Measurements from ENCODE around the gene ADAMTS1.

ADAMTS1 gene

GRCh38 chr21:26850116-26850643 is 5.0 kb upstream of the ADAMTS1 start:
- Mint-ChIP-seq H3K9me3 (no peaks in the 10 kb centered on the region), H3K4me1 (ENCODE audit: low read depth) (peaks cover 17% of the 10 kb centered on the region), H3K27me3 (peaks cover 54% of the 10 kb centered on the region), H3K36me3 (ENCODE audit: low read depth) (no peaks in the 10 kb centered on the region), H3K4me3 (no peak overlapping the region), H3K27ac (no peak overlapping the region)

- H3K27me3 Mint-ChIP-seq: peaks cover 54% of the 10 kb centered on the region
Measured at GRCh38 chr21:26849428-26850115, 4.4 kb upstream of the ADAMTS1 start.

GRCh38 chr21:26847921-26848320 is 2.7 kb upstream of the ADAMTS1 start:
- peaks cover 60% of the 10 kb centered on the region for H3K27me3 Mint-ChIP-seq

More at GRCh38 chr21:26849428-26850115, 4.4 kb upstream of the ADAMTS1 start:
- peaks cover 17% of the 10 kb centered on the region for H3K4me1 Mint-ChIP-seq (ENCODE audit: low read depth)
- no peak overlapping the region for H3K27ac Mint-ChIP-seq
- no peak overlapping the region for H3K4me3 Mint-ChIP-seq
- no peaks in the 10 kb centered on the region for H3K36me3 Mint-ChIP-seq (ENCODE audit: low read depth)
- no peaks in the 10 kb centered on the region for H3K9me3 Mint-ChIP-seq

GRCh38 chr21:26847002-26847401 is 1.8 kb upstream of the ADAMTS1 start:
- peak overlapping the region; percentile 75 for H3K4me3 Mint-ChIP-seq
- no peak overlapping the region for H3K27ac Mint-ChIP-seq
- H3K36me3 Mint-ChIP-seq (ENCODE audit: low read depth): no peaks in the 10 kb centered on the region
- no peaks in the 10 kb centered on the region for H3K9me3 Mint-ChIP-seq
- peaks cover 69% of the 10 kb centered on the region for H3K27me3 Mint-ChIP-seq
- H3K4me1 Mint-ChIP-seq (ENCODE audit: low read depth): peaks cover 30% of the 10 kb centered on the region

More at GRCh38 chr21:26847921-26848320, 2.7 kb upstream of the ADAMTS1 start:
- Mint-ChIP-seq H3K36me3 (ENCODE audit: low read depth) (no peaks in the 10 kb centered on the region), H3K27ac (no peak overlapping the region), H3K4me1 (ENCODE audit: low read depth) (peaks cover 30% of the 10 kb centered on the region), H3K9me3 (no peaks in the 10 kb centered on the region), H3K4me3 (no peak overlapping the region)

- Mint-ChIP-seq H3K4me1 (ENCODE audit: low read depth) (peaks cover 30% of the 10 kb centered on the region), H3K27ac (no peak overlapping the region)
Measured at GRCh38 chr21:26846036-26846931, 1.1 kb upstream of the ADAMTS1 start.

GRCh38 chr21:26845759-26846035 is 488 bp upstream of the ADAMTS1 start:
- Mint-ChIP-seq H3K9me3 (no peaks in the 10 kb centered on the region), H3K27ac (no peak overlapping the region), H3K27me3 (peaks cover 70% of the 10 kb centered on the region), H3K36me3 (ENCODE audit: low read depth) (no peaks in the 10 kb centered on the region), H3K4me1 (ENCODE audit: low read depth) (peaks cover 31% of the 10 kb centered on the region), H3K4me3 (peak overlapping the region; percentile 75)

More at GRCh38 chr21:26846036-26846931, 1.1 kb upstream of the ADAMTS1 start:
- H3K36me3 Mint-ChIP-seq (ENCODE audit: low read depth): no peaks in the 10 kb centered on the region
- H3K4me3 Mint-ChIP-seq: peak overlapping the region; percentile 75
- H3K9me3 Mint-ChIP-seq: no peaks in the 10 kb centered on the region
- H3K27me3 Mint-ChIP-seq: peaks cover 73% of the 10 kb centered on the region

GRCh38 chr21:26844258-26845065 is 747 bp downstream of the ADAMTS1 start:
- H3K4me1 Mint-ChIP-seq (ENCODE audit: low read depth): peaks cover 37% of the 10 kb centered on the region
- H3K27ac Mint-ChIP-seq: no peak overlapping the region
- H3K36me3 Mint-ChIP-seq (ENCODE audit: low read depth): no peaks in the 10 kb centered on the region
- peak overlapping the region; percentile 55 for H3K4me3 Mint-ChIP-seq
- peaks cover 76% of the 10 kb centered on the region for H3K27me3 Mint-ChIP-seq
- no peaks in the 10 kb centered on the region for H3K9me3 Mint-ChIP-seq

- peak overlapping the region; percentile 55 for H3K4me3 Mint-ChIP-seq
- no peaks in the 10 kb centered on the region for H3K9me3 Mint-ChIP-seq
- H3K36me3 Mint-ChIP-seq (ENCODE audit: low read depth): no peaks in the 10 kb centered on the region
- peaks cover 37% of the 10 kb centered on the region for H3K4me1 Mint-ChIP-seq (ENCODE audit: low read depth)
- H3K27ac Mint-ChIP-seq: no peak overlapping the region
- H3K27me3 Mint-ChIP-seq: peaks cover 78% of the 10 kb centered on the region
Measured at GRCh38 chr21:26843933-26844257, 1.3 kb downstream of the ADAMTS1 start.

DNA sequence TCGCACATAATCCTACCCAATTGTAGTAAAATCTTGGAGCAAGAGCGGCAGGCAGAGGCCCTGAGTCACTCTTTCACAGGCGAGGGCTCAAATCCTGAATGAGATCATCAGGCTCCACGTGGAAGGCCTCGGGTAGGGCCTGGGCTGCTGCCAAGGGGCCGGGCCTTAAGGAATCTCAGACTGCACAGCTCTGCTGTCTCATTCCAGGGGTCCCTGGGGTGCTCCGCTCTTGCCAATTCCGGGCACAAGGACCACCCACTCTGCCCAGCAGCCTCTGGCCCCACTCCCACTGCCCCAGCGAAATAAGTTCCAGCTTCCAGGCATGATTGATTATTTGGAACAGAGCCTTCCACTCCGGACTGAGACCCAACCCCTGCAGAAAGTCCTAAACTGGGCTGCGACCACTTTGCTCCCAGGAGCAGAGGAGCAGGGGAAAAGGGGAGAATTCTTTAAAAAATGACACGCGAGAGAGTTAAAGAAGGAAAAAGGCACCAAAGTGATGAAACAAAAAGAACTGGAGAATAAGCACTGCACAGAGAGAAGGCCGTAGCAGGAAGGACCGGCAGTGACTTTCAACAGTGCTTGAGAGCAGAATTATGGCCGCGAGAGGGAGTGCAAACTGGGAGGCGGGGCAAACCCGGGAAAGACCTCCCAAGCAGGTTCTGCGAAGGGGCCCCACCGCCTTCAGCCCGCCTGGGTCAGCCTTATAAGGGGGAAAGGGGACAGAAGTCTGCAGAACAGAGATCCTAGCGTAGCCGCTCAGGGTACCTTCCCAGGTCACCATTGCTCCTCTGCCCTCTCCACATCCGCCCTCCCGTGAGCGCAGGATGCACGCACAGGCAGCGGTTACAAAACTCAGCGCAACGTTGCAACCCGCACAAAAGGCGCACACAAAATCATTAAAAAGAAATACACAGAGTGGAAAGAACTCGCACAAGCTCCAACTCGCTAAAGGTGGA is 2.0 kb downstream of the ADAMTS1 start:
- H3K4me3 Mint-ChIP-seq: peak overlapping the region; percentile 55
- peaks cover 75% of the 10 kb centered on the region for H3K27me3 Mint-ChIP-seq
- H3K9me3 Mint-ChIP-seq: no peaks in the 10 kb centered on the region
- no peak overlapping the region for H3K27ac Mint-ChIP-seq
- H3K4me1 Mint-ChIP-seq (ENCODE audit: low read depth): peaks cover 37% of the 10 kb centered on the region
- H3K36me3 Mint-ChIP-seq (ENCODE audit: low read depth): no peaks in the 10 kb centered on the region

GRCh38 chr21:26842300-26842699 is 2.9 kb downstream of the ADAMTS1 start:
- Mint-ChIP-seq H3K27ac (no peak overlapping the region), H3K4me3 (no peak overlapping the region), H3K27me3 (peaks cover 66% of the 10 kb centered on the region), H3K36me3 (ENCODE audit: low read depth) (no peaks in the 10 kb centered on the region), H3K9me3 (no peaks in the 10 kb centered on the region), H3K4me1 (ENCODE audit: low read depth) (peaks cover 37% of the 10 kb centered on the region)

DNA sequence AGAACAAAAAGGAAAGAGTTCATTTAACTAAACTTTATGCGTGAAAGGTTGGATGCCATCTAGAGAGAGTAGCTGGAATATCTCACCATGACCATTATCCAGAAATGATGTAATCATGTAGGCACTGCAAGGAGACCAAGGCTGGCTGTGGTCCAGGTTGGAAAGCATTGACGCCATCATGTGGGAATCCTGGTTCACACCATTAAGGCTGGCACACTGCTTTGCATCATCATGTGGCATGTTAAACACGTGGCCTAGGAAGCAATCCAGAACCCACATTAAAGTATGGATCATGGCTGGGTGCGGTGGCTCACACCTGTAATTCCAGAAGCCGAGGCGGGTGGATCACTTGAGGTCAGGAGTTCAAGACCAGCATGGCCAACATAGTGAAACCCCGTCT is 4.3 kb downstream of the ADAMTS1 start:
- H3K27me3 Mint-ChIP-seq: peaks cover 52% of the 10 kb centered on the region
- no peak overlapping the region for H3K27ac Mint-ChIP-seq
- peaks cover 24% of the 10 kb centered on the region for H3K4me1 Mint-ChIP-seq (ENCODE audit: low read depth)
- no peaks in the 10 kb centered on the region for H3K9me3 Mint-ChIP-seq
- H3K36me3 Mint-ChIP-seq (ENCODE audit: low read depth): no peaks in the 10 kb centered on the region
- no peak overlapping the region for H3K4me3 Mint-ChIP-seq

DNA sequence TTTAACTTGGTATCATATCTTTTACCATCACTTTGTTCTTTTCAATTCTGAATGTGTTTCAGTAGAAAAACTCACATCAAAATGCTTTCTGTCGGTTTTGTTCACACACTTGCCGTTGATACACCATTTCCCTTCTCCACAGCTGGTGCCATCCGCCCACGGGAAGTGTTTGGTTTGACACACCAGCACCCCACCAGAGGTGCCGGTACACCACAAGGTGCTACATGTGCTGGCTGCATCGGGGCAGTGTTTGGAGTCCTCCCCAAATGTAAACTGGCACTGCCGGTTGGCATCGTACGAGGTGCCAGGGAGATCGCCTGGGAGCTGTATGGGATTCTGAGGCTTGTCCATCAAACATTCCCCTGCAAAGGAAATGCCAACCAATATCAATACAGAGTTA is 5.0 kb downstream of the ADAMTS1 start:
- Mint-ChIP-seq H3K27ac (no peak overlapping the region), H3K4me1 (ENCODE audit: low read depth) (peaks cover 19% of the 10 kb centered on the region), H3K36me3 (ENCODE audit: low read depth) (no peaks in the 10 kb centered on the region), H3K4me3 (no peak overlapping the region), H3K9me3 (no peaks in the 10 kb centered on the region), H3K27me3 (peaks cover 47% of the 10 kb centered on the region)

DNA sequence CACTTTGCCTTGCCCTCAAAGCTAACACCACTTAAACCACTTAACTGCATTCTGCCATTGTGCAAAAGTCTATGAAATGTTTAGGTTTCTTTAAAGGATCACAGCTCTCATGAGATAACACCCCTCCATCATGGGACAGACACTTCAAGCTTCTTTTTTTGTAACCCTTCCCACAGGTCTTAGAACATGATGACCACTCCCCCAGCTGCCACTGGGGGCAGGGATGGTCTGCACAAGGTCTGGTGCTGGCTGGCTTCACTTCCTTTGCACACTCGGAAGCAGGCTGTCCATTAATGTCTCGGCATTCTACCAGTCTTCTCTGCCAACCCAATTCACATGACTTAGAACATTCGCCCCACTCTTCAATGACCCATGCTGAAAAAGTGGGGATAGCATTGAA is 7.7 kb downstream of the ADAMTS1 start:
- Mint-ChIP-seq H3K9me3 (no peaks in the 10 kb centered on the region), H3K36me3 (ENCODE audit: low read depth) (no peaks in the 10 kb centered on the region), H3K4me1 (ENCODE audit: low read depth) (peaks cover 7% of the 10 kb centered on the region), H3K27ac (no peak overlapping the region), H3K27me3 (peaks cover 36% of the 10 kb centered on the region), H3K4me3 (no peak overlapping the region)

- Mint-ChIP-seq H3K4me1 (ENCODE audit: low read depth) (peaks cover 7% of the 10 kb centered on the region), H3K36me3 (ENCODE audit: low read depth) (no peaks in the 10 kb centered on the region), H3K27ac (no peak overlapping the region), H3K4me3 (no peak overlapping the region), H3K27me3 (peaks cover 28% of the 10 kb centered on the region), H3K9me3 (no peaks in the 10 kb centered on the region)
Measured at GRCh38 chr21:26836528-26836927, 8.7 kb downstream of the ADAMTS1 start.

Measured in stimulated activated naive CD8-positive, alpha-beta T cell treated with anti-CD3 and anti-CD28 coated beads, Interleukin-15, Interleukin-2, amounts not matched to agents 100 ng/mL and 50 ng/mL, for 24 hours (primary cell).